HCT116 (cell line): ENCODE data around the gene KANK3. TPM values are rescaled to one million over a fixed set of nuclear protein-coding genes. Genes with fewer than 3 reads are reported as not detected.
A peak's percentile ranks its signal among the peaks of the same experiment; 100 is the strongest.
"Not testable (repeated sequence)": the region's sequence is repeated elsewhere in the genome, so short reads cannot be mapped to it uniquely, and the experiment has no call there.

Experiments
- ATAC-seq: fragments of 200-7000 bp; cut with Tn5 transposase; 2 replicates; pipeline ENCODE4 v1.9.1; 2020; ENCODE audit warnings: mild to moderate bottlenecking, moderate library complexity
- BruUV-seq: library from RNA; stranded (reverse); fragments of 400-500 nt; replicated peaks from 2 replicates; lab custom pipeline; 2021; lab: Mats Ljungman, UMichigan
- CTCF ChIA-PET: fragments of 300-600 bp; sonication (Branson Sonifier 250); formaldehyde crosslinking; loops from one replicate; lab custom pipeline; 2021; ENCODE audit warnings: antibody characterized with exemption; lab: Charles Lee
- POLR2A ChIA-PET: fragments of 300-600, 350-600 bp; sonication (Branson Sonifier 250); formaldehyde crosslinking; loops from one replicate; lab custom pipeline; 2021; ENCODE audit warnings: antibody characterized with exemption; lab: Charles Lee
- RAD21 ChIA-PET, 2 experiments: fragments of 300-600 bp; sonication (Branson Sonifier 250); formaldehyde crosslinking; loops; one replicate each; lab custom pipeline; 2023; ENCODE audit warnings: low total read pairs in 2 of 2; ENCODE audit not compliant: uncharacterized antibody in 2 of 2, unreplicated experiment in 2 of 2, low non-redundant PET in 1 of 2; lab: Charles Lee
- DNase-seq: peaks from one replicate; pipeline ENCODE4 v3.0.0-alpha.2; 2010; ENCODE audit warnings: low read depth, low spot score
- H2AFZ ChIP-seq: fragments of 200-600 bp; shearing (Covaris generic), sonication (generic); 2 replicates; pipeline ENCODE4 v1.6.1; 2017; ENCODE audit warnings: low read depth, mixed run types, mixed read lengths, antibody characterized with exemption, low read length; ENCODE audit not compliant: poor library complexity, severe bottlenecking
- H3K27ac ChIP-seq: 2 replicates; pipeline ENCODE4 v1.5.1; 2012; ENCODE audit warnings: low read depth, low read length
- H3K27me3 ChIP-seq: fragments of 200-600 bp; sonication (generic); 2 replicates; pipeline ENCODE4 v1.6.1; 2016; ENCODE audit warnings: mixed run types, low read length, mixed read lengths; ENCODE audit not compliant: insufficient read depth
- H3K36me3 ChIP-seq, 2 experiments: fragments of 200-500 bp in 1 of 2; fragments of 200-600 bp in 1 of 2; sonication (Bioruptor generic) in 1 of 2; sonication (generic) in 1 of 2; 2 replicates each; pipeline versions ENCODE4 v1.5.1 to v1.6.1; 2014 to 2016; ENCODE audit warnings: low read length in 2 of 2, inconsistent platforms in 1 of 2, mixed read lengths in 1 of 2, mixed run types in 1 of 2; ENCODE audit not compliant: insufficient read depth in 2 of 2, control insufficient read depth in 1 of 2
- H3K4me1 ChIP-seq, 2 experiments: fragments of 200-600 bp in 1 of 2; sonication (generic) in 1 of 2; 2 replicates each; pipeline versions ENCODE4 v1.5.1 to v1.6.1; 2012 to 2017; ENCODE audit warnings: low read length in 2 of 2, inconsistent platforms in 1 of 2, mild to moderate bottlenecking in 1 of 2, mixed read lengths in 1 of 2, mixed run types in 1 of 2, moderate library complexity in 1 of 2; ENCODE audit not compliant: insufficient read depth in 2 of 2, control insufficient read depth in 1 of 2
- H3K4me2 ChIP-seq: fragments of 200-600 bp; sonication (generic); 2 replicates; pipeline ENCODE4 v1.6.1; 2017; ENCODE audit warnings: mixed run types, low read length, mixed read lengths
- H3K4me3 ChIP-seq, 2 experiments: fragments of 200-600 bp in 1 of 2; sonication (generic) in 1 of 2; replicated peaks in 1 of 2; 2 replicates each; pipeline ENCODE4 v1.5.1; 2011 to 2016; ENCODE audit warnings: low read length in 2 of 2, control low read depth in 1 of 2, low read depth in 1 of 2, mild to moderate bottlenecking in 1 of 2, mixed read lengths in 1 of 2, mixed run types in 1 of 2
- H3K79me2 ChIP-seq: fragments of 200-600 bp; sonication (generic); 2 replicates; pipeline ENCODE4 v1.6.1; 2017; ENCODE audit warnings: mild to moderate bottlenecking, mixed run types, low read length, moderate library complexity, mixed read lengths; ENCODE audit not compliant: insufficient read depth
- H3K9ac ChIP-seq: fragments of 200-600 bp; sonication (generic); 2 replicates; pipeline ENCODE4 v1.6.1; 2016; ENCODE audit warnings: low read length, mixed read lengths
- H3K9me2 ChIP-seq: fragments of 200-600 bp; sonication (generic), shearing (Covaris generic); 2 replicates; pipeline ENCODE4 v1.6.1; 2017; ENCODE audit warnings: mixed run types, mild to moderate bottlenecking, moderate library complexity; ENCODE audit not compliant: insufficient read depth
- H3K9me3 ChIP-seq, 2 experiments: fragments of 200-500 bp in 1 of 2; fragments of 200-600 bp in 1 of 2; sonication (Bioruptor generic) in 1 of 2; sonication (generic) in 1 of 2; 2 replicates each; pipeline ENCODE4 v1.6.1; 2014 to 2017; ENCODE audit warnings: low read length in 2 of 2, mixed read lengths in 2 of 2, inconsistent platforms in 1 of 2, low read depth in 1 of 2, mild to moderate bottlenecking in 1 of 2, mixed run types in 1 of 2, moderate library complexity in 1 of 2; ENCODE audit not compliant: control insufficient read depth in 1 of 2, insufficient read depth in 1 of 2
- H4K20me1 ChIP-seq: fragments of 200-600 bp; sonication (generic), shearing (Covaris generic); 2 replicates; pipeline ENCODE4 v1.6.1; 2017; ENCODE audit warnings: mixed run types, mild to moderate bottlenecking, moderate library complexity; ENCODE audit not compliant: insufficient read depth
- CBX3 ChIP-seq: IDR thresholded peaks from 2 replicates; pipeline ENCODE4 v1.6.1; 2012; ENCODE audit warnings: low read depth
- EGR1 ChIP-seq: IDR thresholded peaks from 2 replicates; pipeline ENCODE4 v1.6.1; 2012; ENCODE audit warnings: low read depth
- EZH2 ChIP-seq: fragments of 200-600 bp; sonication (generic); IDR thresholded peaks from 2 replicates; pipeline ENCODE4 v1.6.1; 2017; ENCODE audit warnings: antibody characterized with exemption, mixed run types
- FOSL1 ChIP-seq: IDR thresholded peaks from 2 replicates; pipeline ENCODE4 v1.6.1; 2012; ENCODE audit warnings: low read depth
- JUND ChIP-seq: IDR thresholded peaks from 2 replicates; pipeline ENCODE4 v1.6.1; 2012
- MAX ChIP-seq: IDR thresholded peaks from 2 replicates; pipeline ENCODE4 v1.6.1; 2012
- POLR2AphosphoS5 ChIP-seq: IDR thresholded peaks from 2 replicates; pipeline ENCODE4 v1.6.1; 2011; ENCODE audit warnings: mild to moderate bottlenecking, low read depth, low read length, moderate library complexity
- RAD21 ChIP-seq: IDR thresholded peaks from 2 replicates; pipeline ENCODE4 v1.6.1; 2012; ENCODE audit warnings: low read depth, mild to moderate bottlenecking
- SP1 ChIP-seq: IDR thresholded peaks from 2 replicates; pipeline ENCODE4 v1.6.1; 2012; ENCODE audit warnings: low read depth
- YY1 ChIP-seq: IDR thresholded peaks from 2 replicates; pipeline ENCODE4 v1.6.1; 2011; ENCODE audit warnings: low read length, low read depth, moderate library complexity, mild to moderate bottlenecking; ENCODE audit not compliant: insufficient replicate concordance; ENCODE audit errors: extremely low read depth
- ZBTB33 ChIP-seq: IDR thresholded peaks from 2 replicates; pipeline ENCODE4 v1.6.1; 2011; ENCODE audit warnings: mild to moderate bottlenecking, low read length, moderate library complexity; ENCODE audit not compliant: insufficient replicate concordance; ENCODE audit errors: extremely low read depth
- ZNF274 ChIP-seq: fragments of 200-500 bp; sonication (Bioruptor generic); IDR thresholded peaks from 2 replicates; pipeline ENCODE4 v1.6.1; 2014; ENCODE audit warnings: mild to moderate bottlenecking, low read depth, low read length, inconsistent platforms
- intact Hi-C: fragments of 100-400 bp; cut with micrococcal nuclease; formaldehyde crosslinking; loops from 2 replicates; pipeline ENCODE4 v1.10.0; 2022
- total RNA-seq: library from RNA; stranded (reverse); gene quantifications from one replicate; pipeline ENCODE4 v1.2.1, GENCODE V29; 2021; ENCODE audit not compliant: unreplicated experiment

Gene KANK3
- total RNA-seq, 1 experiment from 2014 or later: 21.7 TPM

- no peaks in the 10 kb centered on the region for H3K36me3 ChIP-seq
- H4K20me1 ChIP-seq: no peaks in the 10 kb centered on the region
- H3K9me3 ChIP-seq: no peaks in the 10 kb centered on the region
- H3K4me1 ChIP-seq: peaks cover 32 to 62% of the 10 kb centered on the region in 2 experiments
- DNase-seq (peak; percentile 70), ATAC-seq (peak; percentile 73)
- ChIA-PET RAD21 (interaction anchor here (0.6 to 1.2 kb wide), 2 partner anchors 58 to 224 kb away, joined by 4 to 5 read pairs; partner anchors contain the start of gene MARCHF2 (in 1 of the 2)), POLR2A (interaction anchor here (0.7 to 2.6 kb wide), 5 partner anchors 8 to 158 kb away, joined by 4 to 20 read pairs (median 7); partner anchors contain the start of genes ANGPTL4, KANK3, RAB11B and ZNF414), CTCF (interaction anchor here (1.2 to 4.0 kb wide), 10 partner anchors 7 to 224 kb away, joined by 3 to 41 read pairs (median 8); partner anchors contain the start of genes ANGPTL4, HNRNPM, MARCHF2 and RAB11B)
- H3K4me3 ChIP-seq: peak overlapping the region in 1 of 2 experiments; percentile 6; a peak in 2 of 4 replicates
- H3K79me2 ChIP-seq: no peaks in the 10 kb centered on the region
- no TSS peak for BruUV-seq
- peak overlapping the region; percentile 42 for H3K9ac ChIP-seq
- TF ChIP-seq MAX (peak; percentile 71), YY1 (no peak), JUND (peak; percentile 94), FOSL1 (peak; percentile 87), POLR2AphosphoS5 (peak; percentile 55), EZH2 (no peak), RAD21 (peak; percentile 54), SP1 (peak; percentile 96), CBX3 (peak; percentile 81), EGR1 (peak; percentile 75), ZNF274 (no peak), ZBTB33 (no peak)
- H3K4me2 ChIP-seq: peak overlapping the region; percentile 59
- H3K27ac ChIP-seq: peak overlapping the region; percentile 34
- intact Hi-C loops: loop anchor here (2.0 to 10.0 kb wide), 2 partner anchors 89 to 151 kb away; partner anchors contain the start of gene HNRNPM
- H2AFZ ChIP-seq: no peak overlapping the region
- no peaks in the 10 kb centered on the region for H3K9me2 ChIP-seq
- no peaks in the 10 kb centered on the region for H3K27me3 ChIP-seq
These were observed 12.8 kb upstream of the KANK3 start for GRCh38 chr19:8355631-8356402.

- ChIA-PET POLR2A (interaction anchor here (1.2 to 1.3 kb wide), 2 partner anchors 9 to 10 kb away, joined by 3 to 4 read pairs; partner anchors contain the start of gene KANK3), CTCF (interaction anchor here (0.7 to 4.0 kb wide), 7 partner anchors 10 to 992 kb away, joined by 3 to 41 read pairs (median 10); partner anchors contain the start of genes ANGPTL4 and MARCHF2)
- BruUV-seq, H3K79me2 ChIP-seq, H3K9ac ChIP-seq, ATAC-seq, H3K27ac ChIP-seq, H3K9me3 ChIP-seq, H3K27me3 ChIP-seq, H2AFZ ChIP-seq, H4K20me1 ChIP-seq, H3K4me2 ChIP-seq, RAD21 ChIA-PET, DNase-seq, H3K9me2 ChIP-seq, H3K4me3 ChIP-seq, H3K36me3 ChIP-seq: not testable (repeated sequence)
- intact Hi-C loops: loop anchor here (5.0 to 10.0 kb wide), 3 partner anchors 59 to 224 kb away; partner anchors contain the start of genes HNRNPM, MARCHF2 and MYO1F
- peaks cover 21 to 45% of the 10 kb centered on the region in 2 experiments for H3K4me1 ChIP-seq
These were observed 9.8 kb upstream of the KANK3 start for GRCh38 chr19:8352845-8353244.
